GM12878 (cell line): Measurements from ENCODE around the gene MAP4K4.

Experiments used
- CTCF ChIP-seq, 3 experiments: IDR thresholded peaks in 2 of 3; conservative IDR thresholded peaks in 1 of 3; 2 replicates each; pipeline ENCODE4 v1.5.1; 2011; ENCODE audit warnings: low read depth in 3 of 3, low read length in 3 of 3, mild to moderate bottlenecking in 3 of 3, control low read depth in 2 of 3, moderate library complexity in 2 of 3, inconsistent platforms in 1 of 3, mixed read lengths in 1 of 3; ENCODE audit not compliant: control insufficient read depth in 2 of 3, insufficient read depth in 1 of 3; ENCODE audit errors: extremely low read depth in 1 of 3
- EP300 ChIP-seq, 2 experiments: fragments of 150-350 bp in 1 of 2; IDR thresholded peaks; 2 replicates each; pipeline ENCODE4 v1.6.1; 2011 to 2012; ENCODE audit warnings: low read depth in 2 of 2, low read length in 2 of 2, borderline replicate concordance in 1 of 2, improper control_type of control experiment in 1 of 2, inconsistent platforms in 1 of 2; ENCODE audit not compliant: control insufficient read depth in 1 of 2
- GABPA ChIP-seq: IDR thresholded peaks from 2 replicates; pipeline ENCODE4 v1.6.1; 2014; ENCODE audit warnings: antibody characterized with exemption, low read depth, mild to moderate bottlenecking, inconsistent platforms
- GATAD2B ChIP-seq: fragments of 450-650 bp; conservative IDR thresholded peaks from 2 replicates; pipeline ENCODE4 v1.6.1; 2017; ENCODE audit warnings: low read depth, mild to moderate bottlenecking, moderate library complexity
- POLR2A ChIP-seq: IDR thresholded peaks from 2 replicates; pipeline ENCODE4 v1.6.1; 2011; ENCODE audit warnings: low read depth, mild to moderate bottlenecking, low read length
- RCOR1 ChIP-seq: conservative IDR thresholded peaks from 2 replicates; pipeline ENCODE4 v1.6.1; 2012; ENCODE audit warnings: low read depth, low read length, improper control_type of control experiment
- SMC3 ChIP-seq: IDR thresholded peaks from 2 replicates; pipeline ENCODE4 v1.6.1; 2011; ENCODE audit warnings: low read length, improper control_type of control experiment, borderline replicate concordance
- SREBF2 ChIP-seq: IDR thresholded peaks from 2 replicates; pipeline ENCODE4 v1.6.1; 2012; ENCODE audit warnings: mild to moderate bottlenecking, low read length
- SUZ12 ChIP-seq: fragments of 200-600 bp; sonication (generic); IDR thresholded peaks from one replicate; pipeline ENCODE4 v1.6.1; 2018; ENCODE audit warnings: antibody characterized with exemption, mild to moderate bottlenecking; ENCODE audit not compliant: unreplicated experiment
- TF ChIP-seq, protein P1 (sequence below): fragments of 450-650 bp; IDR thresholded peaks from 2 replicates; pipeline ENCODE4 v1.6.1; 2018; ENCODE audit warnings: mild to moderate bottlenecking, low read depth, moderate library complexity; ENCODE audit not compliant: partially characterized antibody

GRCh38 chr2:101754618-101755017 lies 57.1 kb downstream of the MAP4K4 start:
- no peak for TF ChIP-seq CTCF (IDR thresholded peaks at IDR 0.05 in 2 of 3, conservative IDR thresholded peaks at IDR 0.05 in 1 of 3; ENCODE audit: control insufficient read depth in 2 of 3, extremely low read depth in 1 of 3, insufficient read depth in 1 of 3, low read depth in 3 of 3, low read length in 3 of 3)
- TF ChIP-seq SUZ12: no peak
- no peak for TF ChIP-seq POLR2A
- TF ChIP-seq, protein P1, sequence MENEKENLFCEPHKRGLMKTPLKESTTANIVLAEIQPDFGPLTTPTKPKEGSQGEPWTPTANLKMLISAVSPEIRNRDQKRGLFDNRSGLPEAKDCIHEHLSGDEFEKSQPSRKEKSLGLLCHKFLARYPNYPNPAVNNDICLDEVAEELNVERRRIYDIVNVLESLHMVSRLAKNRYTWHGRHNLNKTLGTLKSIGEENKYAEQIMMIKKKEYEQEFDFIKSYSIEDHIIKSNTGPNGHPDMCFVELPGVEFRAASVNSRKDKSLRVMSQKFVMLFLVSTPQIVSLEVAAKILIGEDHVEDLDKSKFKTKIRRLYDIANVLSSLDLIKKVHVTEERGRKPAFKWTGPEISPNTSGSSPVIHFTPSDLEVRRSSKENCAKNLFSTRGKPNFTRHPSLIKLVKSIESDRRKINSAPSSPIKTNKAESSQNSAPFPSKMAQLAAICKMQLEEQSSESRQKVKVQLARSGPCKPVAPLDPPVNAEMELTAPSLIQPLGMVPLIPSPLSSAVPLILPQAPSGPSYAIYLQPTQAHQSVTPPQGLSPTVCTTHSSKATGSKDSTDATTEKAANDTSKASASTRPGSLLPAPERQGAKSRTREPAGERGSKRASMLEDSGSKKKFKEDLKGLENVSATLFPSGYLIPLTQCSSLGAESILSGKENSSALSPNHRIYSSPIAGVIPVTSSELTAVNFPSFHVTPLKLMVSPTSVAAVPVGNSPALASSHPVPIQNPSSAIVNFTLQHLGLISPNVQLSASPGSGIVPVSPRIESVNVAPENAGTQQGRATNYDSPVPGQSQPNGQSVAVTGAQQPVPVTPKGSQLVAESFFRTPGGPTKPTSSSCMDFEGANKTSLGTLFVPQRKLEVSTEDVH: no peak
- no peak for TF ChIP-seq RCOR1
- no peak for TF ChIP-seq GATAD2B
- TF ChIP-seq SMC3: no peak
- TF ChIP-seq EP300 (IDR thresholded peaks at IDR 0.05; ENCODE audit: borderline replicate concordance in 1 of 2, control insufficient read depth in 1 of 2, low read depth in 2 of 2, low read length in 2 of 2): no peak
- TF ChIP-seq GABPA: no peak
- TF ChIP-seq SREBF2: no peak
